ENCODE measurements around the gene NDUFA3.

Gene NDUFA3

GRCh38 chr19:54152267-54152666 is 49.6 kb downstream of the NDUFA3 start:
- no peak overlapping the region for H3K27ac ChIP-seq (ENCODE audit: low read length)
- no peaks in the 10 kb centered on the region for H3K27me3 ChIP-seq (ENCODE audit: control insufficient read depth, insufficient read depth, low read length)
- H3K4me3 ChIP-seq (ENCODE audit: low read length), result no peak overlapping the region
- no peaks in the 10 kb centered on the region for H3K9me3 ChIP-seq (ENCODE audit: control insufficient read depth, insufficient read depth, low read length)
- peaks cover 72% of the 10 kb centered on the region for H3K36me3 ChIP-seq (ENCODE audit: control insufficient read depth, insufficient read depth, low read length)
- no CpG with 5 or more reads among the region's 12 CpGs for WGBS (ENCODE audit: insufficient coverage, insufficient read length)
- no peaks in the 10 kb centered on the region for H3K4me1 ChIP-seq (ENCODE audit: control insufficient read depth, insufficient read depth, low read length)
- DNase-seq (ENCODE audit: low read depth, low spot score), result no peak

- Histone ChIP-seq H3K4me1 (ENCODE audit: control insufficient read depth, insufficient read depth, low read length) (no peaks in the 10 kb centered on the region), H3K4me3 (ENCODE audit: low read length) (no peak overlapping the region), H3K9me3 (ENCODE audit: control insufficient read depth, insufficient read depth, low read length) (no peaks in the 10 kb centered on the region), H3K36me3 (ENCODE audit: control insufficient read depth, insufficient read depth, low read length) (peaks cover 65% of the 10 kb centered on the region), H3K27ac (ENCODE audit: low read length) (no peak overlapping the region), H3K27me3 (ENCODE audit: control insufficient read depth, insufficient read depth, low read length) (no peaks in the 10 kb centered on the region)
- WGBS (ENCODE audit: insufficient coverage, insufficient read length), result no CpG with 5 or more reads among the region's 25 CpGs
- DNase-seq (ENCODE audit: low read depth, low spot score), result no peak
Observed at GRCh38 chr19:54152878-54153524, 50.3 kb downstream of the NDUFA3 start.

- Histone ChIP-seq H3K9me3 (ENCODE audit: control insufficient read depth, insufficient read depth, low read length) (no peaks in the 10 kb centered on the region), H3K4me1 (ENCODE audit: control insufficient read depth, insufficient read depth, low read length) (no peaks in the 10 kb centered on the region), H3K36me3 (ENCODE audit: control insufficient read depth, insufficient read depth, low read length) (peaks cover 62% of the 10 kb centered on the region), H3K27me3 (ENCODE audit: control insufficient read depth, insufficient read depth, low read length) (no peaks in the 10 kb centered on the region), H3K4me3 (ENCODE audit: low read length) (no peak overlapping the region), H3K27ac (ENCODE audit: low read length) (no peak overlapping the region)
- DNase-seq (ENCODE audit: low read depth, low spot score), result no peak
- no CpG with 5 or more reads among the region's 10 CpGs for WGBS (ENCODE audit: insufficient coverage, insufficient read length)
Observed at GRCh38 chr19:54153731-54154326, 51.2 kb downstream of the NDUFA3 start.

- WGBS (ENCODE audit: insufficient coverage, insufficient read length), result no CpG with 5 or more reads among the region's 18 CpGs
- Histone ChIP-seq H3K4me1 (ENCODE audit: control insufficient read depth, insufficient read depth, low read length) (no peaks in the 10 kb centered on the region), H3K36me3 (ENCODE audit: control insufficient read depth, insufficient read depth, low read length) (peaks cover 55% of the 10 kb centered on the region), H3K9me3 (ENCODE audit: control insufficient read depth, insufficient read depth, low read length) (no peaks in the 10 kb centered on the region), H3K4me3 (ENCODE audit: low read length) (no peak overlapping the region), H3K27me3 (ENCODE audit: control insufficient read depth, insufficient read depth, low read length) (no peaks in the 10 kb centered on the region), H3K27ac (ENCODE audit: low read length) (no peak overlapping the region)
- no peak for DNase-seq (ENCODE audit: low read depth, low spot score)
Observed at GRCh38 chr19:54154603-54155345, 52.1 kb downstream of the NDUFA3 start.

GRCh38 chr19:54155694-54156093 is 53.0 kb downstream of the NDUFA3 start:
- H3K36me3 ChIP-seq (ENCODE audit: control insufficient read depth, insufficient read depth, low read length), result peaks cover 48% of the 10 kb centered on the region
- H3K27me3 ChIP-seq (ENCODE audit: control insufficient read depth, insufficient read depth, low read length), result no peaks in the 10 kb centered on the region
- no peak overlapping the region for H3K4me3 ChIP-seq (ENCODE audit: low read length)
- H3K27ac ChIP-seq (ENCODE audit: low read length), result no peak overlapping the region
- WGBS (ENCODE audit: insufficient coverage, insufficient read length), result no CpG with 5 or more reads among the region's 19 CpGs
- H3K9me3 ChIP-seq (ENCODE audit: control insufficient read depth, insufficient read depth, low read length), result no peaks in the 10 kb centered on the region
- H3K4me1 ChIP-seq (ENCODE audit: control insufficient read depth, insufficient read depth, low read length), result no peaks in the 10 kb centered on the region
- DNase-seq (ENCODE audit: low read depth, low spot score), result no peak

- Histone ChIP-seq H3K36me3 (ENCODE audit: control insufficient read depth, insufficient read depth, low read length) (peaks cover 45% of the 10 kb centered on the region), H3K4me3 (ENCODE audit: low read length) (no peak overlapping the region), H3K27ac (ENCODE audit: low read length) (no peak overlapping the region), H3K27me3 (ENCODE audit: control insufficient read depth, insufficient read depth, low read length) (no peaks in the 10 kb centered on the region), H3K4me1 (ENCODE audit: control insufficient read depth, insufficient read depth, low read length) (no peaks in the 10 kb centered on the region), H3K9me3 (ENCODE audit: control insufficient read depth, insufficient read depth, low read length) (no peaks in the 10 kb centered on the region)
- no CpG with 5 or more reads among the region's 11 CpGs for WGBS (ENCODE audit: insufficient coverage, insufficient read length)
- DNase-seq (ENCODE audit: low read depth, low spot score), result no peak
Observed at GRCh38 chr19:54156490-54156889, 53.8 kb downstream of the NDUFA3 start.

GRCh38 chr19:54156953-54157352 is 54.3 kb downstream of the NDUFA3 start:
- no peak overlapping the region for H3K27ac ChIP-seq (ENCODE audit: low read length)
- WGBS (ENCODE audit: insufficient coverage, insufficient read length), result no CpG with 5 or more reads among the region's 3 CpGs

More at GRCh38 chr19:54156953-54157352, 54.3 kb downstream of the NDUFA3 start:
- peaks cover 41% of the 10 kb centered on the region for H3K36me3 ChIP-seq (ENCODE audit: control insufficient read depth, insufficient read depth, low read length)
- no peak for DNase-seq (ENCODE audit: low read depth, low spot score)
- H3K9me3 ChIP-seq (ENCODE audit: control insufficient read depth, insufficient read depth, low read length), result no peaks in the 10 kb centered on the region
- no peak overlapping the region for H3K4me3 ChIP-seq (ENCODE audit: low read length)
- no peaks in the 10 kb centered on the region for H3K27me3 ChIP-seq (ENCODE audit: control insufficient read depth, insufficient read depth, low read length)
- peaks cover 2% of the 10 kb centered on the region; the same call in 1 of the 2 replicates for H3K4me1 ChIP-seq (ENCODE audit: control insufficient read depth, insufficient read depth, low read length)
